OCI-LY7 (cell line): ENCODE measurements around the gene RRM2.

Experiments used
- EZH2phosphoT487 ChIP-seq: fragments of 200-600 bp; sonication (generic); IDR thresholded peaks from 2 replicates; pipeline ENCODE4 v1.6.1; 2018; ENCODE audit warnings: low read depth, borderline replicate concordance, mild to moderate bottlenecking, mixed run types, antibody characterized with exemption, low read length, moderate library complexity, mixed read lengths
- TF ChIP-seq, protein P1 (sequence below): fragments of 200-600 bp; sonication (generic); conservative IDR thresholded peaks from 2 replicates; pipeline ENCODE4 v1.5.1; 2014; ENCODE audit warnings: mild to moderate bottlenecking, antibody characterized with exemption, low read length, moderate library complexity, mixed read lengths

DNA sequence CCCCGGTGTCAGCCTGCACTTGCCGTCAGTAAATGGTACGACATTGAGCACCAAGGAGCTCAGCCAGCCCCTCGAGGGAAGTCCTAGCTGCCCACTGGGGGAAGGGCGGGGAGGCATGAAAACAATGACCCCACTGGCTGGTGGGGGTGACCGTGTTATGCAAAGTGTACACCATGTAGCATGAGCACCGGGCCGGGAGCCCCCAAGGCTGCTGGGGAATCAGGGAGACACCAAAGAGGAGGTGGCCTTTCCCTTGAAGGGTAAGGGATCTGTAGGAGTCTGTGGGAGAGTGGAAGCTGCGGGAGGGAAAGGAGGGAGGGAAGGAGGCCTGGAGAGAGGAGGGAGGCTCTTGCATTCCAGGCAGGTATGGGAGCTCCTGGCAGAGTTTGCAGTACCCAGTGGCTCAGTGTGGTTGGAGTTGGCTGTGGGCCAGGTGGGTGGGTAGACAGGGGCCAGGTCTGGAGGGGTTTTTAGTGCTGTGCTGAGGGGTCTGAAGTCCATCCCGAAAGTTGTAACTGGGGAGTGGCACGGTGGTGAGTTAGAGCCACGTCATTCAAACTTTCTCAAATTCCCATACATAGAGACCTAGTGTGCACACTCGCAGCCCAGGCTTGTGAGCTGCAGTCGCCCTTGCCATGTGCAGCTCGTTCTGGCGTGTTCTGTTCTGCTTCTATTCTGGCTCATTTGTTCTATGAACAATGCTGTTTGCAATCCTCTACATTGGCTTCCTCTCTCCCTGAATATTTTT lies 22.4 kb downstream of the RRM2 start:
- TF ChIP-seq, protein P1, sequence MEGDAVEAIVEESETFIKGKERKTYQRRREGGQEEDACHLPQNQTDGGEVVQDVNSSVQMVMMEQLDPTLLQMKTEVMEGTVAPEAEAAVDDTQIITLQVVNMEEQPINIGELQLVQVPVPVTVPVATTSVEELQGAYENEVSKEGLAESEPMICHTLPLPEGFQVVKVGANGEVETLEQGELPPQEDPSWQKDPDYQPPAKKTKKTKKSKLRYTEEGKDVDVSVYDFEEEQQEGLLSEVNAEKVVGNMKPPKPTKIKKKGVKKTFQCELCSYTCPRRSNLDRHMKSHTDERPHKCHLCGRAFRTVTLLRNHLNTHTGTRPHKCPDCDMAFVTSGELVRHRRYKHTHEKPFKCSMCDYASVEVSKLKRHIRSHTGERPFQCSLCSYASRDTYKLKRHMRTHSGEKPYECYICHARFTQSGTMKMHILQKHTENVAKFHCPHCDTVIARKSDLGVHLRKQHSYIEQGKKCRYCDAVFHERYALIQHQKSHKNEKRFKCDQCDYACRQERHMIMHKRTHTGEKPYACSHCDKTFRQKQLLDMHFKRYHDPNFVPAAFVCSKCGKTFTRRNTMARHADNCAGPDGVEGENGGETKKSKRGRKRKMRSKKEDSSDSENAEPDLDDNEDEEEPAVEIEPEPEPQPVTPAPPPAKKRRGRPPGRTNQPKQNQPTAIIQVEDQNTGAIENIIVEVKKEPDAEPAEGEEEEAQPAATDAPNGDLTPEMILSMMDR: no peak
- no peak for TF ChIP-seq EZH2phosphoT487
